H9 (cell line): ENCODE data around the gene H2BK1. TPM values are rescaled to one million over a fixed set of nuclear protein-coding genes. Genes with fewer than 3 reads are reported as not detected.
A peak's percentile ranks its signal among the peaks of the same experiment; 100 is the strongest.

ENCODE experiments used
- DNase-seq: peaks from one replicate; pipeline ENCODE4 v3.0.0-alpha.2; 2017
- H2AFZ ChIP-seq: one replicate; pipeline ENCODE4 v1.6.1; 2013; ENCODE audit warnings: mild to moderate bottlenecking, low read length, control low read depth, moderate library complexity
- H2AK5ac ChIP-seq: 2 replicates; pipeline ENCODE4 v1.6.1; 2013; ENCODE audit warnings: low read length, control low read depth, mixed read lengths; ENCODE audit not compliant: insufficient read length
- H2BK120ac ChIP-seq: one replicate; pipeline ENCODE4 v1.6.1; 2013; ENCODE audit warnings: low read depth, mild to moderate bottlenecking, low read length, control low read depth, inconsistent platforms; ENCODE audit not compliant: poor library complexity, severe bottlenecking
- H2BK12ac ChIP-seq: 2 replicates; pipeline ENCODE4 v1.6.1; 2013; ENCODE audit warnings: low read length, control low read depth, mixed read lengths, low read depth; ENCODE audit not compliant: insufficient read length
- H2BK15ac ChIP-seq: 2 replicates; pipeline ENCODE4 v1.6.1; 2013; ENCODE audit warnings: low read depth, low read length, control low read depth
- H2BK20ac ChIP-seq: one replicate; pipeline ENCODE4 v1.6.1; 2013; ENCODE audit warnings: low read depth, mild to moderate bottlenecking, low read length, control low read depth, inconsistent platforms; ENCODE audit not compliant: poor library complexity, severe bottlenecking
- H2BK5ac ChIP-seq: 2 replicates; pipeline ENCODE4 v1.6.1; 2013; ENCODE audit warnings: low read length, control low read depth, mixed read lengths; ENCODE audit not compliant: insufficient read length
- H3K14ac ChIP-seq: 2 replicates; pipeline ENCODE4 v1.6.1; 2013; ENCODE audit warnings: low read length, control low read depth; ENCODE audit not compliant: insufficient read depth
- H3K18ac ChIP-seq: 2 replicates; pipeline ENCODE4 v1.6.1; 2013; ENCODE audit warnings: low read depth, mild to moderate bottlenecking, mixed read lengths, low read length, control low read depth; ENCODE audit not compliant: insufficient read length
- H3K23ac ChIP-seq: 2 replicates; pipeline ENCODE4 v1.6.1; 2013; ENCODE audit warnings: low read length, control low read depth, mixed read lengths, low read depth; ENCODE audit not compliant: insufficient read length
- H3K23me2 ChIP-seq: 2 replicates; pipeline ENCODE4 v1.6.1; 2013; ENCODE audit warnings: low read depth, mild to moderate bottlenecking, mixed read lengths, low read length, control low read depth; ENCODE audit not compliant: insufficient read length, poor library complexity, severe bottlenecking
- H3K27ac ChIP-seq: 2 replicates; pipeline ENCODE4 v1.5.1; 2013; ENCODE audit warnings: low read length, control low read depth, mixed read lengths, low read depth; ENCODE audit not compliant: insufficient read length
- H3K27me3 ChIP-seq: 2 replicates; pipeline ENCODE4 v1.6.1; 2013; ENCODE audit warnings: low read length, control low read depth, inconsistent platforms; ENCODE audit not compliant: insufficient read depth
- H3K4ac ChIP-seq: 2 replicates; pipeline ENCODE4 v1.6.1; 2013; ENCODE audit warnings: low read depth, mild to moderate bottlenecking, control low read depth, inconsistent platforms, low read length, moderate library complexity
- H3K4me1 ChIP-seq: 2 replicates; pipeline ENCODE4 v1.6.1; 2013; ENCODE audit warnings: low read length, control low read depth, inconsistent platforms; ENCODE audit not compliant: insufficient read depth
- H3K4me2 ChIP-seq: 2 replicates; pipeline ENCODE4 v1.6.1; 2013; ENCODE audit warnings: low read length, control low read depth, mixed read lengths; ENCODE audit not compliant: insufficient read length, insufficient read depth
- H3K56ac ChIP-seq: 2 replicates; pipeline ENCODE4 v1.6.1; 2013; ENCODE audit warnings: low read depth, mild to moderate bottlenecking, mixed read lengths, low read length, control low read depth; ENCODE audit not compliant: insufficient read length
- H3K79me1 ChIP-seq: 2 replicates; pipeline ENCODE4 v1.6.1; 2013; ENCODE audit warnings: low read depth, mild to moderate bottlenecking, moderate library complexity, low read length, control low read depth, inconsistent platforms; ENCODE audit not compliant: insufficient read depth, poor library complexity, severe bottlenecking
- H3K79me2 ChIP-seq: 2 replicates; pipeline ENCODE4 v1.6.1; 2013; ENCODE audit warnings: low read length, control low read depth, inconsistent platforms; ENCODE audit not compliant: insufficient read depth
- H3K9ac ChIP-seq: 2 replicates; pipeline ENCODE4 v1.6.1; 2013; ENCODE audit warnings: low read length, control low read depth, mixed read lengths; ENCODE audit not compliant: insufficient read length; ENCODE audit errors: extremely low read depth
- H3K9me3 ChIP-seq: one replicate; pipeline ENCODE4 v1.6.1; 2013; ENCODE audit warnings: low read depth, low read length, inconsistent platforms; ENCODE audit not compliant: control insufficient read depth
- H3T11ph ChIP-seq: one replicate; pipeline ENCODE4 v1.6.1; 2013; ENCODE audit warnings: mild to moderate bottlenecking, low read length, control low read depth, inconsistent platforms
- H4K20me1 ChIP-seq: one replicate; pipeline ENCODE4 v1.6.1; 2013; ENCODE audit not compliant: control insufficient read depth, insufficient read length, insufficient read depth
- H4K5ac ChIP-seq: 2 replicates; pipeline ENCODE4 v1.6.1; 2013; ENCODE audit warnings: low read depth, mild to moderate bottlenecking, mixed read lengths, low read length, control low read depth; ENCODE audit not compliant: insufficient read length
- H4K8ac ChIP-seq: replicated peaks from 2 replicates; pipeline ENCODE4 v1.6.1; 2013; ENCODE audit warnings: low read length, control low read depth, mixed read lengths, low read depth; ENCODE audit not compliant: insufficient read length
- H4K91ac ChIP-seq: 2 replicates; pipeline ENCODE4 v1.6.1; 2013; ENCODE audit warnings: low read depth, mild to moderate bottlenecking, moderate library complexity, mixed read lengths, low read length, control low read depth; ENCODE audit not compliant: insufficient read length
- H3K27ac Mint-ChIP-seq, 3 experiments: 2 replicates in 2 of 3; 3 replicates in 1 of 3; pipeline ENCODE4 v1.8.0; 2020 to 2021; ENCODE audit warnings: mixed read lengths in 3 of 3, mild to moderate bottlenecking in 1 of 3, moderate library complexity in 1 of 3
- H3K27me3 Mint-ChIP-seq: 2 replicates; pipeline ENCODE4 v1.8.0; 2021; ENCODE audit warnings: low read depth, mild to moderate bottlenecking, moderate library complexity, mixed read lengths
- H3K36me3 Mint-ChIP-seq, 3 experiments: 2 replicates in 2 of 3; 3 replicates in 1 of 3; pipeline ENCODE4 v1.8.0; 2020 to 2021; ENCODE audit warnings: low read depth in 3 of 3, mixed read lengths in 3 of 3; ENCODE audit not compliant: insufficient read depth in 1 of 3
- H3K4me1 Mint-ChIP-seq, 2 experiments: 2 replicates each; pipeline ENCODE4 v1.8.0; 2020; ENCODE audit warnings: mixed read lengths in 2 of 2
- H3K4me3 Mint-ChIP-seq, 2 experiments: 2 replicates in 1 of 2; 3 replicates in 1 of 2; pipeline ENCODE4 v1.8.0; 2020 to 2021; ENCODE audit warnings: mild to moderate bottlenecking in 2 of 2, mixed read lengths in 2 of 2, moderate library complexity in 1 of 2
- H3K9me3 Mint-ChIP-seq, 2 experiments: 2 replicates in 1 of 2; 3 replicates in 1 of 2; pipeline ENCODE4 v1.8.0; 2020; ENCODE audit warnings: mild to moderate bottlenecking in 2 of 2, mixed read lengths in 2 of 2, moderate library complexity in 1 of 2
- WGBS: extraction: QIAGEN DNeasy Blood & Tissue Kit; methylation state at CpG from one replicate; pipeline ENCODE4 v1.1.7; 2013; ENCODE audit warnings: missing lambda C conversion rate, low lambda C conversion rate, mixed read lengths; ENCODE audit not compliant: insufficient read length; ENCODE audit errors: extremely low coverage; 5-methylcytosine and 5-hydroxymethylcytosine counted together
- total RNA-seq: library from RNA; stranded (reverse); gene quantifications from 2 replicates; pipeline ENCODE4 v1.2.1, GENCODE V29; 2021
- TF ChIP-seq, protein P1 (sequence below): fragments of 200-600 bp; sonication (generic); conservative IDR thresholded peaks from 3 replicates; pipeline ENCODE4 v1.8.0; 2021; ENCODE audit warnings: antibody characterized with exemption, mild to moderate bottlenecking

The H2BK1 gene
- total RNA-seq, 1 experiment from 2014 or later = not detected

DNA sequence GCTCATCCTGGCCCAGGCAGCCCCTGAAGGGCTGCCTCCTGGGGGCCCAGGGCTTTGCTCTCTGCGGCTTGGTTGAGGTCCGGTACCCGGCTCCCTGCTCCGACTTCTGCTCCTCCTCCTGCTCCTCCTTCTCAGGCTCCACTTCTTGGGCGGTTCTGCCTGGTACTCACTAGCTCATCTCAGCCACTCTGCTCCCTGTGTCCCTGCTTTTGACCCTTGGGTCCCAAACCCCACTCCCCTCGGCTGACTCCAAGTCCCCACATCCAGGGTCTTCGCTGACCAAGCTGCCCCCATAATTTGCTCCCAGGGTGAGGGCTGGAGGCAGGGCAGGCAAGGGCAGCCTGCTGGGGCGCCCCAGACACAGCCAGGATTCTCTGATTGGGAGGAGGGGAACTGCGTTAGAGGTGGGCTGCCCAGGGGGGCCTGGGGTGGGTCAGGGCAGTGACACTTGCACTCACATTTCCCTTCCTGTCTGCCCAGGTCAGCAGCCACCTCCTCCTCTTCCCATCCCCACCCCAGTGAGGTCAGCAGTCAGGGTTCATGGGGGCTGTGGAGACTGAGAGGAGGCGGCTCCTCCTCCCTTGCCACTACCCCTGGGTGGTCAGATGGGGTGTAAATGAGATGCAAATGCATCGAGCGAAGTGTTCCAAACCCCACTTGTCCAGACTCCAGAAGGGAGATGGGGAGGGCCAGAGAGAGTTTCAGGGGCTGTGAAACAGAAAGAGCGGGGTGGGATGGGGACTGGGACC, 36.0 kb upstream of the H2BK1 start:
- Histone ChIP-seq H3K56ac (no peak overlapping the region), H3K4me1 (peaks cover 4% of the 10 kb centered on the region; the same call in 1 of the 2 replicates), H2BK120ac (no peak overlapping the region), H4K91ac (no peak overlapping the region), H2BK5ac (no peak overlapping the region), H3K14ac (no peak overlapping the region), H3T11ph (no peak overlapping the region), H3K27me3 (peaks cover 19% of the 10 kb centered on the region; the same call in 1 of the 2 replicates), H3K9me3 (no peaks in the 10 kb centered on the region), H3K79me1 (no peaks in the 10 kb centered on the region), H3K23ac (no peak overlapping the region), H3K79me2 (no peaks in the 10 kb centered on the region), H4K20me1 (no peaks in the 10 kb centered on the region), H2AK5ac (no peak overlapping the region), H3K23me2 (peaks cover 11% of the 10 kb centered on the region), H2BK15ac (no peak overlapping the region), H2BK20ac (no peak overlapping the region), H3K4me2 (peak overlapping the region; percentile 28), H3K9ac (no peak overlapping the region), H2BK12ac (no peak overlapping the region), H3K27ac (no peak overlapping the region), H4K5ac (no peak overlapping the region), H2AFZ (no peak overlapping the region), H4K8ac (no peak overlapping the region), H3K4ac (no peak overlapping the region), H3K18ac (no peak overlapping the region)
- Mint-ChIP-seq H3K27me3 (peaks cover 74% of the 10 kb centered on the region), H3K27ac (no peak overlapping the region), H3K9me3 (no peaks in the 10 kb centered on the region; a peak in 1 of 5 replicates), H3K4me1 (peaks cover 55 to 65% of the 10 kb centered on the region in 2 experiments), H3K36me3 (peaks cover 0 to 2% (median 0%) of the 10 kb centered on the region in 3 experiments; a peak in 1 of 7 replicates), H3K4me3 (peak overlapping the region; percentile 48 to 79)
- DNase-seq = no peak
- WGBS = no CpG with 5 or more reads among the region's 13 CpGs
- TF ChIP-seq, protein P1, sequence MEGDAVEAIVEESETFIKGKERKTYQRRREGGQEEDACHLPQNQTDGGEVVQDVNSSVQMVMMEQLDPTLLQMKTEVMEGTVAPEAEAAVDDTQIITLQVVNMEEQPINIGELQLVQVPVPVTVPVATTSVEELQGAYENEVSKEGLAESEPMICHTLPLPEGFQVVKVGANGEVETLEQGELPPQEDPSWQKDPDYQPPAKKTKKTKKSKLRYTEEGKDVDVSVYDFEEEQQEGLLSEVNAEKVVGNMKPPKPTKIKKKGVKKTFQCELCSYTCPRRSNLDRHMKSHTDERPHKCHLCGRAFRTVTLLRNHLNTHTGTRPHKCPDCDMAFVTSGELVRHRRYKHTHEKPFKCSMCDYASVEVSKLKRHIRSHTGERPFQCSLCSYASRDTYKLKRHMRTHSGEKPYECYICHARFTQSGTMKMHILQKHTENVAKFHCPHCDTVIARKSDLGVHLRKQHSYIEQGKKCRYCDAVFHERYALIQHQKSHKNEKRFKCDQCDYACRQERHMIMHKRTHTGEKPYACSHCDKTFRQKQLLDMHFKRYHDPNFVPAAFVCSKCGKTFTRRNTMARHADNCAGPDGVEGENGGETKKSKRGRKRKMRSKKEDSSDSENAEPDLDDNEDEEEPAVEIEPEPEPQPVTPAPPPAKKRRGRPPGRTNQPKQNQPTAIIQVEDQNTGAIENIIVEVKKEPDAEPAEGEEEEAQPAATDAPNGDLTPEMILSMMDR = no peak
